Heart left ventricle (tissue), 13 donors: Measurements from ENCODE around the gene UVRAG.

Experiments
- POLR2A ChIP-seq, 2 donors: fragments of 450-650 bp; IDR thresholded peaks; one replicate each; pipeline ENCODE4 v1.6.1; 2017; ENCODE audit warnings: antibody characterized with exemption in 2 of 2, mild to moderate bottlenecking in 2 of 2, moderate library complexity in 2 of 2
- TF ChIP-seq, protein P1 (sequence below), 12 donors: fragments of 200-600 bp; sonication (generic) in 4 of 12; IDR thresholded peaks; one replicate each; pipeline versions ENCODE4 v1.5.0 to v1.8.0; 2018 to 2022; ENCODE audit warnings: antibody characterized with exemption in 12 of 12, mild to moderate bottlenecking in 5 of 12
- donor health status: ischemic (EF 13 %, LVEDD 7.1; RV severe dilation, severe dysfunction).
- donor health status: DM: no; HTN: yes; CAD: no.
- donor health status: DM: no; HTN: no; CAD: no.
- donor health status: ischemic (EF 25% LVEDD 6.9; RV normal size, moderate dysfunction).
- donor health status: ischemic (EF 25% LVEDD 5.7; RV mildly dilated, moderate dysfunction).
- donor health status: ischemic (EF 35%, LVEDD 5.7; RV mildly dilated, moderate dysfunction).
- donor health status: nonischemic (EF 11% LVEDD 7.7; RV severe dilation, severe dysfunction).
- donor health status: DM: yes; HTN: yes; CAD: no.
- donor health status: PGD.
- donor health status: ischemic (EF 29% LVEDD 5.4; RV normal size, mild dysfunction).
- donor health status: nonischemic (EF 23%, LVEDD 6.1; RV moderate dilation, normal function).

DNA sequence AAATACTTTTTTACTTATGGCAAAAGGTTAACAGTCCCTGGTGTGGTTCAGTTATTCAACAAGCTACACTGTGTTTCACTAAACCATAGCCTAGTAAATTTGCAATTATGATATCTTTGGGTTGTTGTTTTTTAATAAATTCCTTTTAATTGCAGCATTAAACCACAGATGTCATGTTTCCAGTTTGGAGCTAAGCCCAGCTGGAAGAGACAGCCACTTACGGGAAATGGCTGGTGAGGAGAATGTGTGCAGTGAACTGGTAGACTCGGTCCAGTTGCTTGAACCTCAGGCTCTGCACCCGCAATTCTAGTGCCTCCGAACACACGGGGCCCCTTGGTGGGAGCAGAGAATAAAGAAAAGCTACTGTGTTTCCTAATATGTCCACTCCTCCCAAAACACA is 320.5 kb downstream of the UVRAG start:
- TF ChIP-seq POLR2A (IDR thresholded peaks at IDR 0.05), result no peak
- TF ChIP-seq, protein P1, sequence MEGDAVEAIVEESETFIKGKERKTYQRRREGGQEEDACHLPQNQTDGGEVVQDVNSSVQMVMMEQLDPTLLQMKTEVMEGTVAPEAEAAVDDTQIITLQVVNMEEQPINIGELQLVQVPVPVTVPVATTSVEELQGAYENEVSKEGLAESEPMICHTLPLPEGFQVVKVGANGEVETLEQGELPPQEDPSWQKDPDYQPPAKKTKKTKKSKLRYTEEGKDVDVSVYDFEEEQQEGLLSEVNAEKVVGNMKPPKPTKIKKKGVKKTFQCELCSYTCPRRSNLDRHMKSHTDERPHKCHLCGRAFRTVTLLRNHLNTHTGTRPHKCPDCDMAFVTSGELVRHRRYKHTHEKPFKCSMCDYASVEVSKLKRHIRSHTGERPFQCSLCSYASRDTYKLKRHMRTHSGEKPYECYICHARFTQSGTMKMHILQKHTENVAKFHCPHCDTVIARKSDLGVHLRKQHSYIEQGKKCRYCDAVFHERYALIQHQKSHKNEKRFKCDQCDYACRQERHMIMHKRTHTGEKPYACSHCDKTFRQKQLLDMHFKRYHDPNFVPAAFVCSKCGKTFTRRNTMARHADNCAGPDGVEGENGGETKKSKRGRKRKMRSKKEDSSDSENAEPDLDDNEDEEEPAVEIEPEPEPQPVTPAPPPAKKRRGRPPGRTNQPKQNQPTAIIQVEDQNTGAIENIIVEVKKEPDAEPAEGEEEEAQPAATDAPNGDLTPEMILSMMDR (IDR thresholded peaks at IDR 0.05), result no peak
